Sciatic nerve (tissue), 2 donors: Measurements from ENCODE around the gene TCAP. TPM values are rescaled to one million over a fixed set of nuclear protein-coding genes. Genes with fewer than 3 reads are reported as not detected.

Experiments used
- ATAC-seq: fragments of 200-7000 bp; cut with Tn5 transposase; one replicate; pipeline ENCODE4 v1.9.1; 2020; ENCODE audit warnings: mild to moderate bottlenecking, moderate library complexity
- DNase-seq: peaks from one replicate; pipeline ENCODE4 v3.0.0-alpha.2; 2020; ENCODE audit warnings: low spot score
- intact Hi-C: fragments of 100-400 bp; cut with DNase I; formaldehyde crosslinking; loops from one replicate; pipeline ENCODE4 v1.14.2; 2022
- total RNA-seq: library from RNA; stranded (reverse); fragmentation: NEBNext Ultra II Directional; extraction: Animal tissue kit (Norgen Biotek cat#: 25700); gene quantifications from one replicate; pipeline ENCODE4 v1.2.1, GENCODE V29; 2021
- donor health status: DM: no; HTN: no; CAD: no.
- donor health status: DM: no; HTN: no; CAD: no.

Gene TCAP
- total RNA-seq, 1 donor from 2014 or later: 2.0 TPM

DNA sequence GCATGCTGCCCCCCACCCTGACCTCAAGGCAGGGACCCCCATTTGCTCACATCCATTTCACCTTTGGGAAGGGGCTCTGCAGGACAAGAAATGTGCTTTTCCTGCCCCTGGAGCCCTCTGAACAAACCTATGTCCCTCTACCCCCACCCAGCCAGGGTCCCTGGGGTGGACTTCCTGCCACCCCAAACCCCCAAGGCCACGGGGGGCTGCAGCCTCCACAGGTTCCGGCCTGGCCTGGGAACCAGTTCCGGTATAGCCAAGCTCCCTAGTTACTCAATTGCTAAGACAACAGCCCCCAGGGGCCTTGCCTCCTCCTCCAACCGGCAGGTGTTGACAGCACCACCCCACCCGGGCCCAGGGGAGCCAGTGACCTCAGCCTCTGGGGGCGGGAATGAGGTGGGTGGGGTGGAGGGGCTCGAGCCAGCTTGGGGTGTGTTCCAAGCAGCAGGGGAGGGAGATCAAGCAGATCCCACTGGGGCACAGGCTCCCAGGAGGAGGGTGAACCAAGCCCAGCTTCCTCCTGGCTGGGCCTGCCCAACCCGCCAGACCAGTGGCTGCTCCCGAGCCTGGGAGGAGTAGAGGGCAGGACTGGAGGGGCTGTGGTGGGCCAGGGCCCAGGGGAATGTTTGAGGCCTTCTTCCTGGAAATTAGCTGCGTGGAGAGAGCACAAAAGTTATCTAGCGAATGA, 9.7 kb downstream of the TCAP start:
- peak; percentile 61 for ATAC-seq
- no peak for DNase-seq
- intact Hi-C loops: loop anchor here (5.0 kb wide), 1 partner anchor 53 kb away; no protein-coding TSS in a partner anchor

DNA sequence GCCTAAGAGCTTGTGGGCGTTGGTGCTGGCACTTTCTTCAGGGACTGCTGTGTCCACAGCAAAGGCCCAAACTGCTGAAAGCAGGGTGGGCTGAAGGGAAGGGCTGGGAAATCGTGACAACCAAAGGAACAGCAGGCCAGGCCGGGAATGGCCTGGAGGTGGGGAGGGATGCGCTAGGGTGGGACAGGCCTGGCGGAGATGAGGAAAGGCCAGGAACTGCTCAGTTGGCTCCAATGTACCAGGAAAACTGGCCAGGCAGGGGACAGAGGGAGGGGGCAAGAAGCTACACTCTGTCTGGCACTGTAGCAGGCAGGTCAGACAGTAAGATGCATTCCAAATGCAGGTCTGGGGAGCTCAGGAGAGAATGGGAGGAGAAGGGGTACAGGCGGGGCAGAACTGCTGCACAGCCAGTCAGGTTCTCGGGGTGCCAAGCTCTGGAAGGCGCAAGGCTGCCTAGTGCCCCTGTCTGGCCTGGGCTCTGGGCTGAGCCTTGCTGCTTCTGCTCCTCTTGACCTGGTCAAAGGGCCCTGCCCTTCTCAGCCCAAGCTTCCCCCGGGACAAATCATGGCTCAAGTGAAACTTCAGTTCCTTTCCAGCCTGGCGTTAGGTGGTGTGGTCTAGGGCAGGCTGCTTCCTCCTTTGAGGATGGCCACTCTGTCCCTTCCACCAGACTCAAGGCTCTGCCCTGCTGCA, 10.4 kb downstream of the TCAP start:
- intact Hi-C loops: no loop called here
- no peak for DNase-seq
- ATAC-seq: peak; percentile 13

DNA sequence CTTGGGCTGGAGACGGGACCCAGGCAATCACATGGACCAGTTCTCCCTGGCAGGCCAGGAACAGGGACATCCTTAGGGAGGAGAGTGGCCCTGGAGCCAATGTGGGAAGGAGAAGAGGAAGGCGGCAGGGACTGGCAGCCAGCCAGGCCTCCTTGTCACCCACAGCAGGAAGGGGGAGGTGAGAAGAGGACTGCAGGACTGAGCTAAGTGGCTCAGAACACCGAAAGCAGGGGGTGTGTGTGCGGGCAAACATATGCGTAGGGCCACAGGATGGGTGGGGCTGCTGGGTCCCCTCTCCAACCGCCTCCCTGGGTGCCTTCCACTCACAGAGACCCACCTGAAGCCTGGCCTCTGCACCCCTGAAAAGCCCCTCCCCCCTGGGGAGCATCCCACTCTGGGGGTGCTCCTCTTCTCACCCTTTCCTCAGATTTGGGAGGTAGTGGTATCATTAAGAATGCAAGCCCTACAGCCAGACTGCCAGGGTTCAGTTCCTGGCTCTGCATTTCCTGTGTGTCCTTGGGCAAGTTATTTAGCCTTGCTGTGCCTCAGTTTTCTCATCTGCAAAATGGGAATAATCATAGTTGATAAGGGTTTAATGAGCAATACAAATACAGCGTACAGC, 11.2 kb downstream of the TCAP start:
- intact Hi-C loops: no loop called here
- ATAC-seq: peak; percentile 23
- DNase-seq: no peak

DNA sequence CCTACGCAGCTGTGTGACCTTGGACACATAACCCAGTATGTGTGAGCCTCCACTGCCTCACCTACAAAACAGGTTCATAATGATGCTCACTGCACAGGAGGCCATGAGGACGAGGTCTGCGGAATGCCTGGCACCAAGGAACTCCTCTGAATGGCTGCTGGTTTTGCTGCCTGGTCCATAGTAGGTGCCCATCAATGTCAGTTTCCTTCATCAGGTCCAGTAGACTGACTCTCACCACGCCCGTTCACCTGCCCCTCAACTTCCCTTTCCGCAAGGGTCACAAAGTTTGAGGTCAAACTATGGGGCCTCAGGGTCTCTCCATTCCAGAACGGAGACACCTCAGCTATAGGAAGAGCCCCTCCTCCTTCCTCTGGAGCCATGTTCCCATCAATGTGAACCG, 11.9 kb downstream of the TCAP start:
- intact Hi-C loops: no loop called here
- DNase-seq: no peak
- ATAC-seq: no peak

DNA sequence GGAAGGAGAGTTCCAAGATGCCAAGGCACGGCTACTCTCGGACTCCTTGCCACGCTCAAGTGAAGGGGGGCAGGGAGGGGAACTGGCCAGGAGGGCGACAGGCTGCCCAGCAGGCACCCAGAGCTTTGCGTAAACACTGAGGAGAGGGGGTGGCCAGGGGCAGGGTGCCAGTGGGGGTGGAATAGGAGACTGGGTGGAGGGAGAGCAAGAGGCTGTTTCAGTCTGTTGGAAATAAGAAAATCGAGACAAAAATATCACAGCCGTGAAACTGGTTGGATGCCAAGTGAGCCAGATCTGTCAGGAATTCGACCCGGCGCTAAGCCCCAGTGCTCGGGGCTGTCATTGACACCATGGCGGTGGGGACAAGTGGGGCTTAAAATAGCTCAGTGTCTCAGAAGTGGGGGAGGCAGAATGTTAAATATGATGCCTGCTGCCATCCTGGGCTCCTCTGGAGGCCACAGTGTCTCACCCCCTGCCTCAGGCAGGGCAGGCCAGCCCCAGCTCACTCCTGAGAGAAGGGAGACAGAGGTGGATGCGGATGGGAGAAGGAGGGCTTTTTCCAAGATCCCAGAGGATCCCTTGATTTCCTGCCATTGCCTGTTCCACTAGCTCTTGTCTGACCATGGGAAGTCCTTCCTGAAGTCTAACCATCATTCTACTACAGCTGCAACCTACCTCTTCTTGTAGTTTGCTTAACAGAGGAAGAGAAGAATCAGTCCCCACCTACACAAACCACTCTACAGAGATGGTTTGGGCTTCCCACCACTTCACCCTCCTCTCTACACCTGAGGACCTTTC, 12.6 kb downstream of the TCAP start:
- intact Hi-C loops: no loop called here
- no peak for ATAC-seq
- no peak for DNase-seq

DNA sequence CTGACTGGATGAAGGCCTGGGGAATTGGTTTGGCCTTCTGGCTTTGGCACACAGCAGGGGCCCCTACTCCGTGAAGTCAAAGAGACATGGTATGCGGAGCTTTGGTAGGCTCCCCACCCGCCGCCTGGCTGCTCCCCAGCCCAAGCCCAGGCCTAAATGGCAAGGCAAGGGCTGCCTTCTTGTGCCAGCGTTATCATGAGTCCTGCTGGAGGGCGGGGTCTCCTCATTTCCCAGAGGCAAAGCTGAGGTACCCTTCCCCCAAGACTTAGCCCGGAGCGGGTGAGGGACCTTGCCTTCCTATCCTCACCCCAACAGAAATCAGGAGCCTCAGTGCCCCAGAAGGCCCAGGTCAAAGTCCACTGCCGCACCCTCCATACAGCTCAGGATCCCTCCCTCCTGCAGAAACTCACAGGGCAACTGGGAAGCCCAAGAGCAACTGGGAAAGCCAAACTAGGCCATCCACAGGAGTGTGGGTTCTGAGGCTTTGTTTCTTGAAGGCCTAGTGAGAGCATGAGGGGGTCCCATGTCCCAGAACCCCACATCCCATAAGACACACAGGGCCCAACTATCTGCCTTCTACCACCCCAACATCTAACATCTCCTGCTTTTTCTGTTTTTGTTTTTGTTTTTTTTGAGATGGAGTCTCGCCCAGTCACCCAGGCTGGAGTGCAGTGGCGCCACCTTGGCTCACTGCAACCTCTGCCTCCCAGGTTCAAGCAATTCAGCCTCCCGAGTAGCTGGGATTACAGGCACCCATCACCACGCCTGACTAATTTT, 13.4 kb downstream of the TCAP start:
- intact Hi-C loops: no loop called here
- ATAC-seq (no peak), DNase-seq (no peak)

DNA sequence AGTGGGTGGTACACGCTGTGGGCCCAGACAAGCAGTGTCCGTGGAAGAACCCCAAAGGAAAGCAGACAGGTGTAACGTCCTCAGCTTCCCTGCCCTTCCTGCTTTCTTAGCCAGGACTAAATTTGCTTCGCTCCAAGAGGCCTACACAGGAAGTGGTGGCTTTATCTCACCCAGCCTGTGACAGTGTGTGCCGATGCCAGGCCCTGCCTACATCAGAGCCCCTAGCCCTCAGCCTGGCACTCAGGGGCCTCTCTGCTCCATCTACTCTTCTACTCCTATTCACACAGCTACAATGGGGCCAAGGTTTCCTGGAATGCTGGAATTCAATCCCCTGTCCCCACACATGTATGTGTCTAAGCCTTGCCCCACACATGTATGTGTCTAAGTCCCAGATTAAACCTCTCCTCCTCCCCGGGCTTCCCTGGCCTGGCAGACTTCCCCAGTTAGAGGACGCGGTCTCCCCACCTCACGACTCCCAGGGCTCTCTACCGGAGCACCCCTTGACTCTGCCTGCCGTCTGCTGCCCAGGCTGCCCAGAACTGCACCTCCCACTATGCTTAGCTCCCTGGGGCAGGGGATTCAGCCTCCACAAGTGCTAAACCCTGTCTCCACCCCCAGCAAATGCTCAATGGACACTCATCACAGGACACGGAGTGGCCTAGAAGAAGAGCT, 14.5 kb downstream of the TCAP start:
- intact Hi-C loops: no loop called here
- DNase-seq: no peak
- no peak for ATAC-seq

DNA sequence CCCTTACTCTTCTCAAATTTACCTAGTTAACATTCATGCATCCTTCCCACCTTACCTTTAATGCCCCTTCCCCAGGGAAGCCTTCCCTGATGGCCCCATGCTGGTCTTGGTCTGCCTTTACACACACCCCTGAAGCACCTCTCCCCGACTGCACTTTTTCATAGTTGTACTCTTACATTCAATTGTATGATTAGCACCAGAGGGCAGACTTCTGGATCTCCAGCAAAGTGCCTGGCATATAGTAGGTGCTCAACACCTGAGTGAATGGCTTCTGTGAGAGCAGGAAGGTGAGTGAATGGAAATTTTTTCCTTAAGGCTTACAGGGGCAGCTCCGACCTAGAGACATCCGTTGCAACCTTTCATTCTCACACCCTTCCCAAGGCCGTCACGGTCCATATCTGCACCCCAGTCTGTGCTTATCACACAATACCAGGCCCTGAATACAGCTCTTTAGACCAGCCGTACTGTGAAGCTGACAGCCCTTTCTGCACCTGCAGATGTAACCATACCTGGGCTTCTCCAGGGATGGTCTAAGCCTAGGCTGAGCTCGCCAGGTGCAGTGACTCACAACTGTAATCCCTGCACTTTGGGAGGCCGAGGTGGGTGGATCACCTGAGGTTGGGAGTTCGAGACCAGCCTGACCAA, 18.3 kb downstream of the TCAP start:
- DNase-seq (no peak), ATAC-seq (no peak)
- intact Hi-C loops: no loop called here

DNA sequence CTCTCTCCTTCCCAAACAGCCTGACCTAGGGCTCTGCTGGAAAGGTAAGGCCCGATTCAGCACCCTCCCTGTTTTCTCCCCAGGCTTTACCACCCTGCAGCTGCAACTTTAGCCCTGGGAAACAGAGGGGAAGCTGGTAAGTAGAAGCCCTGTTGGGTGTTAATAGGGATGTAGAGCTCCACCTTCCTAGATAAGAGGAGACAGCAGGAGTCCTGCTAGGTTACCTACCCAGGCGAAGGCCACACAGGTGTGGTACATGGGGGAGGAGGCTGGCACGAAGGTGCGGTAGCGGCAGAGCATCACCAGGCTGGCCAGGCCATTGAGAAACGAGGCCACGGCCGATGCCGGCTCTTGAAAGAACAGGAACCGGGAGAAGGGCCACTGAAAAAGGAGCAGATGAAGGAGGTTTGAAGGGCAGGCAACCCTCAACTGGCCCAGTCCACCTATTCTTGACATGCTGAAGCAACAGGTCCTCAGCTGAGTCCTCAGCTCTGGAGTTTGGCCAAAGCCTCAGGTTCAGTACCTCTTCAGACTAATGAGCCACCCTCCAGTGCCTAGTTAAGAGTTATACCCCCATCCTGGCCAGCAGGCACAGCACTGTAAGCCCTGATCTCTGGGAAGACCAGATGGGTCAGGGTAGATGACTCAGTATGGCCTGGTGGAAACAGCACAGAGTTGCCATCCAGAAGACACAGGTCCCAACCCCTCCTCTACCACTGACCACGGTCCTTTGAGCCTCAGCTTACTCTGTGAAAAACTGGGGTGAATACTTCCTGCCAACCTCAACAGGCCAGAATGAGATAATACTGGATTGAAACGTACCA, 19.4 kb downstream of the TCAP start:
- intact Hi-C loops: no loop called here
- no peak for ATAC-seq
- DNase-seq: no peak

DNA sequence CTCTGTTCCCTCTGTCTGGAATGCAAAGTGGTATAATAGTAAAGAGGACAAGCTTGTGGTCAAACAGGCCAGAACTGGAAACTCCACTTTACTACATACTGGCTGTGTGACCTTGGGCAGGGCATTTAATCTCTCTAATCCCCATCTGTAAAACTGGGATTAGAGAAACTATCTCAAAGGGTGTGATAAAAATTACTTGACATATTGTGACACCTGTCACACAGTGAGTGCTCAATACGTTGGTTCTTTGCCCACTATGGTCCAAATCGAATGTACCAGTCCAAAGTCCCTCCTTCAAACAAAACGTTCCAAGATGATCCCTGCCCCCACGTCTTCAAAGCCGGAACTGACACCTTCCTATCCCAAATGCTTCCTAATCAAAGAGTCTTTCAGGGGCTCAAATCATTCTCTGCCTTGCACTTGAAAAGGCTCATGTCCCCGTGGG, 22.0 kb downstream of the TCAP start:
- DNase-seq (no peak), ATAC-seq (no peak)
- intact Hi-C loops: no loop called here

DNA sequence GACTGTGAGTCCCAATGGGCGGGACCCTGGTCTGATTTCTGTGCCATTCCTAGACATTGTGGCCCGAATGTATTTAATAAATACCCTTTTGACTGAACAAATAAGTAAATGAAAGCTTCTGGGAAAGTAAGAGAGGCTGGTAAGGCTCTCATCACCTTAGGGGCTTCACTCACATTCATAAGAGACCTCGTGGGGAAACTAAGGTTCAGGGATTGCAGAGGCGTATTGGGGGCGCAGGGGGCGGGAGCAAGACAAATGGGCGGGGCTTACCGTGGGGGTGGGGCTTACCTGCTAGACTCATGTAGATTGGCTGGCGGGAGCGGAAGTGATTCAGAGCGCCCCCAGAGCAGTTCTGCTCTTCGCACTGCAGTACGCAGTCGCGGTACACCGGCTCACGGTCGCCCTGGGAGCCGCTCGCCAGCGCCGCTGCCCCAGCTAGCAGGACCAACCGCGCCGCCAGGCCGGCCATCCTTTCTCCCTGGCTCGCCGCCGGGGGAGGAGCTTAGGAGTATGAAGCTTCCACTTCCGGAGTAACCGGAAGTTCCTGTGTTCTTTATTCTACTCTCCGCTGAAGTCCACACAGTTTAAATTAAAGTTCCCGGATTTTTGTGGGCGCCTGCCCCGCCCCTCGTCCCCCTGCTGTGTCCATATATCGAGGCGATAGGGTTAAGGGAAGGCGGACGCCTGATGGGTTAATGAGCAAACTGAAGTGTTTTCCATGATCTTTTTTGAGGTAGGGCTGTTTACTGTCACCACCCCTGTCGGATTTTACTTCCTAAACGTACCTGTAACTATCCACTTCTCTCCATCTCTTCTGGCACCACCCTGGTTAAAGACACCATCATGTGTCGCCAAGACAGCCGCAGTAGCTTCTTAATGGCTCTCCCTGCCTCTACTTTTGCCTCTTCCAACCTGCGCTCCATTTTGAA, 22.7 kb downstream of the TCAP start, which contains the start of gene PGAP3:
Gene PGAP3 (minus strand): TSS at position 512 of the 929 bp plus-strand sequence. CDS start 43 bp downstream, at position 469.
- intact Hi-C loops: no loop called here
- ATAC-seq (peak; percentile 96), DNase-seq (peak; percentile 92)

DNA sequence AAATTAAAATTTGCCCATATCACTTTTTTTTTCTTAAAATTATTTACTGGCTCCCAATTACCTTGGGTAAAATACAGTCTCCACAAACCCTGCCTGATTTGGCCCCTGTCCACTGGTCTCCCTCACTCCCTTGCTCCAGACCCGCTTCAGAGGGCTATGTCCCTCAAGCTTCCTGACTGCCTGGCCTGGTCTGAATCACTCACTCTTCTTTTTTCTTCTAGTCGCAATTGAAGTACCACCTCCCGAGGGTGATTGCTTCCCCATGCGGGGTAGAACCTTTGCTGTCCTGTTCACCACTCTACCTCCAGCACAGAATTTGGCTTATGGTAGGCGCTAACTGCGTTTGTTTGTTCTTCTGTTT, 23.3 kb downstream of the TCAP start:
- intact Hi-C loops: no loop called here
- no peak for DNase-seq

DNA sequence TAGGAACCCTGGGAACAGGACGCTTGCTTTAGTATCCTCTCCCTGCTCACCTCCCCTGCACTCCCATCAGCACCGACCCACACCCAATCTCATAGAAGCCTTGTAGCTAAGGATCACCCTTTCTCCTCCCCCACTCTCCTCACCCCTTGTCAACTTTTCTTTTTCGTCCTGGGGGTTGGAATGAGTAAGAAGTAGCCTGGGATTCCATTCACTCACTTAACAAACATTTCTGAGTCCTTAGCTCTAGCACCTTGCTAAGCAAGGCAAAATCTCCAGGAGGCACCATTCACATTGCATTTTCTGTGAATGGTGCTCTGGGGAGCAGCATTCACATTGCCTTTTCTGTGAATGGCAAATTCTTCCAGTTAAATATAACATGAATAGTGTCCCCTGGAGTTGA, 23.8 kb downstream of the TCAP start:
- intact Hi-C loops: no loop called here
- DNase-seq (no peak), ATAC-seq (no peak)

More for the DNA sequence above, 23.3 kb downstream of the TCAP start:
- ATAC-seq: no peak

DNA sequence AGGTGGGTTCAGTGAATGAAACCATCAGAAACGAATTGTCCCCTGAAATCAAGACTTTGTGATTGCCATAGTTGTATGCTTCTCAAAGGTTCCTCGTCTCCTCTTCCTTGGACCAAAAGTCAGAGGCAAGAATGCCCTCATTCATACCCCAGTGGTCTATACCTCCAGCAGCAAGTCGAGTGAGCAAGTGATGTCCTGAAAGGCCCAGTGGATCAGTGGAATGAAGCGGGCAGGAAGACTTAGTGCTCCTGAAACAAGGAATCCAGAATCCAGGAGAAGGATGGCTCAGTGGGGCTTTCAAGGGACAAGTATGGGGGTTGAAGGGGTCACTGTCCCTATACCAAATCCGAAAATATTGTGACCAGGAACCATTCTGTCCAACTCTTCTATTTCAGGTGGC, 29.4 kb downstream of the TCAP start:
- intact Hi-C loops: no loop called here
- DNase-seq (no peak), ATAC-seq (no peak)

DNA sequence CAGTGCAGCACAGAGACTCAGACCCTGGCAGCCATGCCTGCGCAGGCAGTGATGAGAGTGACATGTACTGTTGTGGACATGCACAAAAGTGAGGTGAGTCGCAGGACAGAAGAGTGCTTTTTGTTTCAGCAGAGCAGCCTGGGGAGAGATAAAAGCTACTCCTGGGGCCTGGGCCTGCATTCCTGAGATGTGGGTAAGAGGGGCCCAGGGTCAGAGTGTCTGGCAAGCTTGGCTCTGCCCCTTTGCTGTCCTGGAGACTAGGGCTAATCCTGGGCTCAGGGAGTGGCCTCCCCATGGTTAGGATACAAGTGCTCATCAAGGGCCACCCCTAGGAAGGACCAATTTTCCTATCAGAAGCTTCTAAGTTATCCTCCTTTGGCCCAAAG, 29.9 kb downstream of the TCAP start:
- ATAC-seq (no peak), DNase-seq (no peak)
- intact Hi-C loops: no loop called here

DNA sequence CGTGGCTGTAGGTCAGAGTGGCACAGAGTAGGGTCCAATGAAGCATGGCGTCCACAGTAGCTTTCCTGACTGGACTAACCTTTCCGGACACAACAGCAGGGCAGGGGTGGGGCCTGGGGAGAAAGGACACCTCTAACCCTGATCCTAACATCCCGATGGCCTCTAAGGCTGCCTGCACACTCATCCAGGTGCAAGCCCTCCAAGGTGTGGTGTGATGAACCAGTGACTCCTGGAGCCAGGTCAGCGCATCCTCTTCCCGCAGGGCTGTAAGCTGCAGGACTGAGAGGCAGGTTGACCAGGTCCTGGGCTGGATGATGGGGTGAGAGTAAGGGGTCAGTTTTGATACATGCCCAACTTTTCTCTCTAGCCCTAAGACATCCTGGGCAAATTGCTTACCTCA, 31.6 kb downstream of the TCAP start:
- ATAC-seq (no peak), DNase-seq (no peak)
- intact Hi-C loops: no loop called here
